ENCODE results near the gene CDK14.

GRCh38 chr7:90749262-90749661 is 153.1 kb downstream of the CDK14 start:
- TF ChIP-seq CTCF (IDR thresholded peaks at IDR 0.05; ENCODE audit: low read depth, low read length), result no peak
- TF ChIP-seq EZH2phosphoT487 (IDR thresholded peaks at IDR 0.05; ENCODE audit: low read depth), result no peak

Measured in OCI-LY3 (cell line).